Esophagus squamous epithelium (tissue), 4 donors: Measurements from ENCODE around the gene CADM2.

Source experiments
- POLR2A ChIP-seq, 4 donors: fragments of 450-650 bp; IDR thresholded peaks; one replicate each; pipeline ENCODE4 v1.6.1; 2017; ENCODE audit warnings: antibody characterized with exemption in 4 of 4, mild to moderate bottlenecking in 4 of 4, moderate library complexity in 3 of 4
- TF ChIP-seq, protein P1 (sequence below), 6 experiments: fragments of 450-650 bp in 4 of 6; fragments of 200-600 bp in 2 of 6; sonication (generic) in 2 of 6; IDR thresholded peaks; one replicate each; pipeline ENCODE4 v1.5.1; 2016 to 2019; ENCODE audit warnings: antibody characterized with exemption in 6 of 6, mild to moderate bottlenecking in 4 of 6, moderate library complexity in 4 of 6

DNA sequence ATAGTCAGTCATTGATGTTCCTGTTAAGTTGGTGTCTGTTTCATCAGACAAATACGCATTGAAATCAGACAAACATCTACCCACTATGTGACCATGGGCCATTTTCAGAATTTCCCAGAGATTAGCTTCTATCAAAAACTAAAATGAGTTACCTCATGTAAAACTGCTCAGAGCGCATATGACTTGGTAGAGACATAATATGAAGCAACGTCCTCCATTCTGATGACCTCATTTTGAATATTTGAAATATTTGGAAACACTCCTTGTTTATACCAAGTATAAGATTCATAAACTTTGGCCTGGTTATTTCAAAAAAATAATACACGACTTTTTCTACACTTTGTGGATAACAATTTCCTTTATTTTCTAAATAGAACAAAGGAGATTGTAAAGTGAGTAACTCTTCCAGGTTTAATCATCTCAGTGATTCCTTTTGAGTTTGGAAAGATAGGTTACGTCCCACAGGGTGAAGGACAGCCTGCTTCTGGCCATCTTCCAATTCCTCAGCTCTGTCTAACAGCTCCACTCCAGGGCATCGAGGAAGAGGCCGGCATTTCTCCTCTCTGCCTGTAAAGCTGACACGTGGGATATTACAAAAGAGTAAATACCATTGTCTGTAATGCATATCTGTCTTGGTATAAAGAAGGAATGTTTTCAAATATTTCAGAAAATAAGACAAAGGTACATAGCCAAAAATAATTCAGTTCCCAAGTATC, 122.6 kb downstream of the CADM2 start:
- TF ChIP-seq, protein P1, sequence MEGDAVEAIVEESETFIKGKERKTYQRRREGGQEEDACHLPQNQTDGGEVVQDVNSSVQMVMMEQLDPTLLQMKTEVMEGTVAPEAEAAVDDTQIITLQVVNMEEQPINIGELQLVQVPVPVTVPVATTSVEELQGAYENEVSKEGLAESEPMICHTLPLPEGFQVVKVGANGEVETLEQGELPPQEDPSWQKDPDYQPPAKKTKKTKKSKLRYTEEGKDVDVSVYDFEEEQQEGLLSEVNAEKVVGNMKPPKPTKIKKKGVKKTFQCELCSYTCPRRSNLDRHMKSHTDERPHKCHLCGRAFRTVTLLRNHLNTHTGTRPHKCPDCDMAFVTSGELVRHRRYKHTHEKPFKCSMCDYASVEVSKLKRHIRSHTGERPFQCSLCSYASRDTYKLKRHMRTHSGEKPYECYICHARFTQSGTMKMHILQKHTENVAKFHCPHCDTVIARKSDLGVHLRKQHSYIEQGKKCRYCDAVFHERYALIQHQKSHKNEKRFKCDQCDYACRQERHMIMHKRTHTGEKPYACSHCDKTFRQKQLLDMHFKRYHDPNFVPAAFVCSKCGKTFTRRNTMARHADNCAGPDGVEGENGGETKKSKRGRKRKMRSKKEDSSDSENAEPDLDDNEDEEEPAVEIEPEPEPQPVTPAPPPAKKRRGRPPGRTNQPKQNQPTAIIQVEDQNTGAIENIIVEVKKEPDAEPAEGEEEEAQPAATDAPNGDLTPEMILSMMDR (IDR thresholded peaks at IDR 0.05), result no peak
- no peak for TF ChIP-seq POLR2A (IDR thresholded peaks at IDR 0.05)
